DND-41 (cell line): Measurements from ENCODE around the gene CARMIL1.

Experiments
- EZH2 ChIP-seq: IDR thresholded peaks from 3 replicates; pipeline ENCODE4 v1.6.1; 2012; ENCODE audit warnings: borderline replicate concordance, low read depth, mild to moderate bottlenecking, moderate library complexity, low read length, inconsistent platforms; ENCODE audit not compliant: severe bottlenecking
- TF ChIP-seq, protein P1 (sequence below): IDR thresholded peaks from 2 replicates; pipeline ENCODE4 v1.5.1; 2012; ENCODE audit warnings: borderline replicate concordance, low read length, moderate library complexity, mild to moderate bottlenecking; ENCODE audit not compliant: poor library complexity, severe bottlenecking; ENCODE audit errors: extremely low read depth

DNA sequence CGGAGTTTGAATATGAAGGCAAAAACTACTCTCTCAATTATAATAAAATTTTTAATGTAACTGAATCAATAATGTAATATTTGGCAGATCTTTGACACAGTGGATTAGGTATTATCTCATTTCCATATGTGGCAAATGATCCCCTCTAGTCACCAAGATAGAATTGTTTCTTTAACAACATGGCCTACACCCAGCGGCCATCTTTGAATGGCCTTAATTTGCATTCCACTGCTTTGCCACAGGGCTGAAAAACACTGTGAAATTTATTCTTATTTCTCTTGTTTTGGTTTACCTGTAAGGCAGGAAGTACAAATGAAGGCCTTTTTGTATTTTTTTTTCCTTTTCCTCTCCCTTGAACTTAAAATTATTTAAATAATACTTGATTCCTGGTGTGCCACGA lies 210.2 kb downstream of the CARMIL1 start:
- TF ChIP-seq, protein P1, sequence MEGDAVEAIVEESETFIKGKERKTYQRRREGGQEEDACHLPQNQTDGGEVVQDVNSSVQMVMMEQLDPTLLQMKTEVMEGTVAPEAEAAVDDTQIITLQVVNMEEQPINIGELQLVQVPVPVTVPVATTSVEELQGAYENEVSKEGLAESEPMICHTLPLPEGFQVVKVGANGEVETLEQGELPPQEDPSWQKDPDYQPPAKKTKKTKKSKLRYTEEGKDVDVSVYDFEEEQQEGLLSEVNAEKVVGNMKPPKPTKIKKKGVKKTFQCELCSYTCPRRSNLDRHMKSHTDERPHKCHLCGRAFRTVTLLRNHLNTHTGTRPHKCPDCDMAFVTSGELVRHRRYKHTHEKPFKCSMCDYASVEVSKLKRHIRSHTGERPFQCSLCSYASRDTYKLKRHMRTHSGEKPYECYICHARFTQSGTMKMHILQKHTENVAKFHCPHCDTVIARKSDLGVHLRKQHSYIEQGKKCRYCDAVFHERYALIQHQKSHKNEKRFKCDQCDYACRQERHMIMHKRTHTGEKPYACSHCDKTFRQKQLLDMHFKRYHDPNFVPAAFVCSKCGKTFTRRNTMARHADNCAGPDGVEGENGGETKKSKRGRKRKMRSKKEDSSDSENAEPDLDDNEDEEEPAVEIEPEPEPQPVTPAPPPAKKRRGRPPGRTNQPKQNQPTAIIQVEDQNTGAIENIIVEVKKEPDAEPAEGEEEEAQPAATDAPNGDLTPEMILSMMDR = no peak
- no peak for TF ChIP-seq EZH2
